Fibroblast of lung (primary cell): ENCODE data around the gene WDFY2. TPM values are rescaled to one million over a fixed set of nuclear protein-coding genes. Genes with fewer than 3 reads are reported as not detected.

ENCODE experiments used
- DNase-seq, 2 donors: peaks; one replicate each; pipeline versions ENCODE4 v3.0.0 to v3.0.0-alpha.2; 2010; ENCODE audit warnings: low read depth in 2 of 2
- H2AFZ ChIP-seq: 2 replicates; pipeline ENCODE4 v1.5.1; 2012; ENCODE audit warnings: low read length, control low read depth, inconsistent platforms
- H3K27ac ChIP-seq: 2 replicates; pipeline ENCODE4 v1.5.1; 2011; ENCODE audit warnings: low read length, control low read depth; ENCODE audit not compliant: insufficient read depth
- H3K27me3 ChIP-seq: 2 replicates; pipeline ENCODE4 v1.5.1; 2011; ENCODE audit warnings: mild to moderate bottlenecking, low read length; ENCODE audit not compliant: control insufficient read depth, insufficient read depth
- H3K36me3 ChIP-seq: 2 replicates; pipeline ENCODE4 v1.5.1; 2011; ENCODE audit warnings: low read length; ENCODE audit not compliant: control insufficient read depth, insufficient read depth
- H3K4me1 ChIP-seq: 2 replicates; pipeline ENCODE4 v1.5.1; 2011; ENCODE audit warnings: low read length; ENCODE audit not compliant: control insufficient read depth, insufficient read depth; ENCODE audit errors: extremely low read depth
- H3K4me2 ChIP-seq: 2 replicates; pipeline ENCODE4 v1.5.1; 2011; ENCODE audit warnings: low read length, control low read depth; ENCODE audit not compliant: insufficient read depth; ENCODE audit errors: extremely low read depth
- H3K4me3 ChIP-seq, 4 experiments: fragments of 200-600 bp in 1 of 4; sonication (generic) in 1 of 4; replicated peaks in 1 of 4; 2 replicates each; pipeline ENCODE4 v1.5.1; 2011 to 2016; ENCODE audit warnings: low read length in 4 of 4, low read depth in 3 of 4, mild to moderate bottlenecking in 3 of 4, control low read depth in 2 of 4, inconsistent platforms in 1 of 4, mixed read lengths in 1 of 4; ENCODE audit not compliant: insufficient read depth in 1 of 4; ENCODE audit errors: control extremely low read depth in 1 of 4
- H3K79me2 ChIP-seq: 2 replicates; pipeline ENCODE4 v1.5.1; 2012; ENCODE audit warnings: mild to moderate bottlenecking, low read length, inconsistent platforms; ENCODE audit not compliant: control insufficient read depth, insufficient read depth
- H3K9ac ChIP-seq: 2 replicates; pipeline ENCODE4 v1.5.1; 2011; ENCODE audit warnings: mild to moderate bottlenecking, low read length, control low read depth; ENCODE audit not compliant: insufficient read depth
- H3K9me3 ChIP-seq: 2 replicates; pipeline ENCODE4 v1.5.1; 2012; ENCODE audit warnings: low read depth, low read length; ENCODE audit not compliant: control insufficient read depth, insufficient read depth
- H4K20me1 ChIP-seq: 2 replicates; pipeline ENCODE4 v1.5.1; 2011; ENCODE audit warnings: low read length; ENCODE audit not compliant: control insufficient read depth, insufficient read depth; ENCODE audit errors: extremely low read depth
- CTCF ChIP-seq, 2 donors: IDR thresholded peaks in 1 of 2; conservative IDR thresholded peaks in 1 of 2; 1 replicate in 1 of 2; 2 replicates in 1 of 2; pipeline ENCODE4 v1.5.1; 2011 to 2012; ENCODE audit warnings: low read length in 2 of 2, control low read depth in 1 of 2, inconsistent platforms in 1 of 2, low read depth in 1 of 2, mild to moderate bottlenecking in 1 of 2
- EZH2 ChIP-seq: IDR thresholded peaks from 2 replicates; pipeline ENCODE4 v1.5.1; 2012; ENCODE audit warnings: low read length, control low read depth, mild to moderate bottlenecking; ENCODE audit errors: missing control alignments
- polyA plus RNA-seq, 2 donors: library from polyadenylated mRNA; depleted of rRNA in 1 of 2; stranded (reverse) in 1 of 2; unstranded in 1 of 2; fragments of >200 nt; gene quantifications; 2 replicates each; pipeline ENCODE4 v1.2.1, GENCODE V29; 2011 to 2012; ENCODE audit warnings: missing spikeins in 1 of 2
- total RNA-seq: library from RNA; depleted of rRNA; stranded (reverse); fragments of >200 nt; gene quantifications from 2 replicates; pipeline ENCODE4 v1.2.1, GENCODE V29; 2014

Gene WDFY2
- total and polyA plus RNA-seq, 2 donors (not counting 1 experiment from before 2014, with no cell fraction given): 4.9 to 9.2 TPM

- DNase-seq: peak; percentile 62 to 76
- no peaks in the 10 kb centered on the region for H3K36me3 ChIP-seq
- no peak overlapping the region for H3K9ac ChIP-seq
- no peaks in the 10 kb centered on the region for H3K9me3 ChIP-seq
- H3K79me2 ChIP-seq: no peaks in the 10 kb centered on the region
- TF ChIP-seq EZH2: no peak
- no peak for TF ChIP-seq CTCF (conservative IDR thresholded peaks at IDR 0.05 in 1 of 2, IDR thresholded peaks at IDR 0.05 in 1 of 2; ENCODE audit: low read depth in 1 of 2, low read length in 2 of 2)
- H4K20me1 ChIP-seq: no peaks in the 10 kb centered on the region
- no peak overlapping the region for H2AFZ ChIP-seq
- no peak overlapping the region for H3K4me2 ChIP-seq
- H3K4me1 ChIP-seq: peaks cover 2% of the 10 kb centered on the region
- H3K27ac ChIP-seq: no peak overlapping the region
- no peaks in the 10 kb centered on the region for H3K27me3 ChIP-seq
- H3K4me3 ChIP-seq: no peak overlapping the region
These were observed 130.5 kb downstream of the WDFY2 start for GRCh38 chr13:51714663-51715168.

- Histone ChIP-seq H3K9me3 (no peaks in the 10 kb centered on the region), H3K36me3 (no peaks in the 10 kb centered on the region), H4K20me1 (no peaks in the 10 kb centered on the region), H3K79me2 (no peaks in the 10 kb centered on the region), H2AFZ (no peak overlapping the region), H3K4me2 (no peak overlapping the region), H3K27me3 (no peaks in the 10 kb centered on the region), H3K9ac (no peak overlapping the region), H3K4me1 (peaks cover 2% of the 10 kb centered on the region), H3K4me3 (no peak overlapping the region), H3K27ac (no peak overlapping the region)
- no peak for DNase-seq
- TF ChIP-seq CTCF (conservative IDR thresholded peaks at IDR 0.05 in 1 of 2, IDR thresholded peaks at IDR 0.05 in 1 of 2; ENCODE audit: low read depth in 1 of 2, low read length in 2 of 2) (no peak), EZH2 (no peak)
These were observed 131.4 kb downstream of the WDFY2 start for GRCh38 chr13:51715613-51716012.

- no peak overlapping the region for H2AFZ ChIP-seq
- TF ChIP-seq CTCF (conservative IDR thresholded peaks at IDR 0.05 in 1 of 2, IDR thresholded peaks at IDR 0.05 in 1 of 2; ENCODE audit: low read depth in 1 of 2, low read length in 2 of 2) (no peak), EZH2 (no peak)
- H3K27me3 ChIP-seq: no peaks in the 10 kb centered on the region
- no peaks in the 10 kb centered on the region for H3K9me3 ChIP-seq
- H3K9ac ChIP-seq: no peak overlapping the region
- H3K27ac ChIP-seq: no peak overlapping the region
- H3K36me3 ChIP-seq: no peaks in the 10 kb centered on the region
- H3K4me3 ChIP-seq: no peak overlapping the region
- H3K79me2 ChIP-seq: no peaks in the 10 kb centered on the region
- H4K20me1 ChIP-seq: no peaks in the 10 kb centered on the region
- H3K4me2 ChIP-seq: no peak overlapping the region
- DNase-seq: no peak
- peaks cover 2% of the 10 kb centered on the region for H3K4me1 ChIP-seq
These were observed 133.6 kb downstream of the WDFY2 start for GRCh38 chr13:51717786-51718398.
